NCI-H1417 (cell line): ENCODE results near the gene C4orf54.

Experiments
- DNase-seq, 3 experiments: peaks; one replicate each; lab custom pipeline; 2025; lab: John Stamatoyannopoulos, UW

C4orf54 gene

GRCh38 chr4:99617374-99617773 is 40.3 kb downstream of the C4orf54 start:
- no peak for DNase-seq

GRCh38 chr4:99615170-99615820 is 42.3 kb downstream of the C4orf54 start:
- DNase-seq: no peak

- no peak for DNase-seq
Observed at GRCh38 chr4:99614491-99614890, 43.1 kb downstream of the C4orf54 start.

DNA sequence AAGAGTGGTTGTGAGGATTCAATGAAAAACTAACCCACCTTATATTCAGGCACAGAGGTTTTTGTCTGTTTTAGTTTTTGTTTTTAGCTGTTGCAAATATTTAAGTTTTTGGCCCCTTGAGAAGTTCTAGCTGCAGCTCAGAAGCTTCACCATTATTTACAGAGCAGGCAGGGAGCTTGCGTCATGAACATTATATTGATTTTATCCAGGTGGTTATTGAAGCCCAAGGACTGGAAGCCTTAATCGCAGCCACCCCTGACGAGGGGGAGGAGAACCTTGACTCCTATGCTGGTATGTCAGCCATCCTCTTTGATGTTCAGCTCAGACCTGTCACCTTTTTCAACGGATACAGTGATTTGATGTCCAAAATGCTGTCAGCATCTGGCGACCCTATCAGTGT is 44.9 kb downstream of the C4orf54 start:
- DNase-seq: no peak

GRCh38 chr4:99612281-99612680 is 45.3 kb downstream of the C4orf54 start:
- DNase-seq: no peak

DNA sequence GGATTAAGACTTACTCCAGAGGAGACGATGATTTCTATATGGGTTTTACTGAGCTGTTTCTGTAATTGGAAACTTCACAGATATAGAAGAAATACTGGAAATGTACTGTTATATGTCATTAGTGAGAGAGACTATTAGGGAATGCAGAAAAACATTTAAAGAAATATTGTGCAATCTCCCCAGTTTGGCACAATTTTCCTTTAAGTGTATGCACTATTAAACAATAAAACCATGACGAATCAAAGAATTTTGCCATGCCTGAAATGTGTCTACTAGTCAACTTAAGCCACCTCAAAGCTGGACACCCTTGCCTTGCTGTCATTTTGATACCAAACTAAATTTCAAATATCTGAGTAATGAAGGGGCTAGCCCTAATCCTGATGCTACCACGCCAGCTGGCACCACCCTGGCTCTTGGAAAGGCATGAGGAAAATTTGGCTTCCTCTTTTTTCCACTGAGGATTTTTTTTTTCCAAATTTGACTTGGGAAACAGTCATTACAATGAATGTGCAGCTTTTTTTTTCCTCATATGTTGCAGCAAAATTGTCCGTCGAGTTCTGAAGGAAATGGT is 46.9 kb downstream of the C4orf54 start:
- no peak for DNase-seq

DNA sequence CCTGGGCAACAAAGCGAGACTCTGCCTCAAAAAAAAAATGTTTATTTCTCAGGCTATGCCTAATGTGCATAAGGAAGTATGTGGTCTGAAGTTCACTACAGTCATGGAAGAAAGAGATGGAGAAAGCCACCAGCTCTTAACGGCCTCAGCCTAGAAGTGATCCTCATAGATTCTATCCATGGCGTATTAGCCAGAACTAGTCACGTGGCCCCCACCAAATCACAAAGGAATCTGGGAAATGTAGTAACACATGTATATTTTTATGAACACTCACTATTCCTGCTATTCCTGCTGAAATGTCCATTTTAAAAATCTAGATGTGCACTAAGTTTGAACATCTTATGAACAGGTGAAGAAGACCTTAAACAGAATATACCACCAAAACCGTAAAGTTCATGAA is 49.2 kb downstream of the C4orf54 start:
- DNase-seq: no peak
